Uterus (tissue), 2 donors: Measurements from ENCODE around the gene ASPSCR1.

Experiments used
- POLR2A ChIP-seq, 2 donors: fragments of 450-650 bp; IDR thresholded peaks; one replicate each; pipeline ENCODE4 v1.6.1; 2016; ENCODE audit warnings: antibody characterized with exemption in 2 of 2, mild to moderate bottlenecking in 1 of 2, moderate library complexity in 1 of 2
- TF ChIP-seq, protein P1 (sequence below), 4 experiments: fragments of 200-600 bp in 2 of 4; fragments of 450-650 bp in 2 of 4; sonication (generic) in 2 of 4; IDR thresholded peaks; one replicate each; pipeline ENCODE4 v1.5.1; 2016 to 2019; ENCODE audit warnings: antibody characterized with exemption in 4 of 4, mild to moderate bottlenecking in 2 of 4, moderate library complexity in 1 of 4

DNA sequence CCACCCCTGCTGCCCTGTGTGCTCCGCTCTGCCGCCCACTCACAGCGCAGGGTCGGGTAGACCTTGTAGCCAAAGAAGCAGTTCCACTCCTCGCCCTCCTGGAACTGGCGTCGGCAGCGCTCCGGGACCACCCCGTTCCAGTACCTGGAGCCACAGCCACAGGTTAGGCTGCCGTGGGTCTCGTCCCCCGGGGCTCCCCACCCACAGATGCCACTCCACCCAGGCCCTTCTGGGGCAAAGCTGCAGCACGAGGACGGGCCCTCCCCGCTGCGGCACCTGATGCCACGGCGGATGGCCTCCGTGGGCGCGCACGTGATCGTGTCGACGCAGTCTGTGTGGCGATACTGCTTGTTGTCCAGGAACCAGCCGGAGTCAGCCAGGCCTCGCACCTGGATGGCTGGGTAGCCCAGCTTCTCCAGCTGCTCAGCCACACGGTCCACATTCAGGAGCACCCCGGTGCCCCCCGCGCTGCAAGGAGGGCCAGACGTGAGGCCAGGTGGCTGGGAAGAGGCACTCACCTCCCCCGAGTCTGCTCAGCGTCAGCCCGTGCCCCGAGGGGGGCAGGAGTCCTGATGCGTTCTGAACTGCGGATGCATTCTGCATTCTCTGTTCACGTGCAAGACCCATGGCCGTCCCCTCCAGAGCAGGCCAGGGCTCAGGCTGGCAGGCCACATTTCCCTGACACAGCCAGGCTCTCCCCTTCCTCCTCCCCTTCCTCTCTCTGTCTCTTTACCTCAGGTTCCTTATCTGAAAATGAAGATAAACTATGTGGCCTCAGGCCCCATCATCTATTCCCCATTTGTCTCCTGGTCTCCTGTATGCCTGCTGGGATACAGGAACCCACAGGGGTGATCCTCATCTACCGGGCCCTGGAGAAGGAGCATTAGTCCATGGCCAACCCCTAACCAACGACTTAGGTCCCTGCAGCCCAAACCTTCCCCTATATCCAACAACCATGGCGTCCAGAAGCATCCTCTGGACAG, 20.5 kb upstream of the ASPSCR1 start:
- TF ChIP-seq, protein P1, sequence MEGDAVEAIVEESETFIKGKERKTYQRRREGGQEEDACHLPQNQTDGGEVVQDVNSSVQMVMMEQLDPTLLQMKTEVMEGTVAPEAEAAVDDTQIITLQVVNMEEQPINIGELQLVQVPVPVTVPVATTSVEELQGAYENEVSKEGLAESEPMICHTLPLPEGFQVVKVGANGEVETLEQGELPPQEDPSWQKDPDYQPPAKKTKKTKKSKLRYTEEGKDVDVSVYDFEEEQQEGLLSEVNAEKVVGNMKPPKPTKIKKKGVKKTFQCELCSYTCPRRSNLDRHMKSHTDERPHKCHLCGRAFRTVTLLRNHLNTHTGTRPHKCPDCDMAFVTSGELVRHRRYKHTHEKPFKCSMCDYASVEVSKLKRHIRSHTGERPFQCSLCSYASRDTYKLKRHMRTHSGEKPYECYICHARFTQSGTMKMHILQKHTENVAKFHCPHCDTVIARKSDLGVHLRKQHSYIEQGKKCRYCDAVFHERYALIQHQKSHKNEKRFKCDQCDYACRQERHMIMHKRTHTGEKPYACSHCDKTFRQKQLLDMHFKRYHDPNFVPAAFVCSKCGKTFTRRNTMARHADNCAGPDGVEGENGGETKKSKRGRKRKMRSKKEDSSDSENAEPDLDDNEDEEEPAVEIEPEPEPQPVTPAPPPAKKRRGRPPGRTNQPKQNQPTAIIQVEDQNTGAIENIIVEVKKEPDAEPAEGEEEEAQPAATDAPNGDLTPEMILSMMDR (IDR thresholded peaks at IDR 0.05) = no peak
- no peak for TF ChIP-seq POLR2A (IDR thresholded peaks at IDR 0.05)
